Retinal pigment epithelial cell (primary cell): ENCODE measurements around the gene ATR.

Source experiments
- DNase-seq: peaks from one replicate; pipeline ENCODE4 v3.0.0-alpha.2; 2010; ENCODE audit warnings: low read depth
- H3K4me3 ChIP-seq: 2 replicates; pipeline ENCODE4 v1.5.1; 2011; ENCODE audit warnings: mild to moderate bottlenecking, low read length, control low read depth, moderate library complexity
- CTCF ChIP-seq: conservative IDR thresholded peaks from 2 replicates; pipeline ENCODE4 v1.5.1; 2011; ENCODE audit warnings: low read depth, low read length, control low read depth, inconsistent platforms

ATR gene

DNA sequence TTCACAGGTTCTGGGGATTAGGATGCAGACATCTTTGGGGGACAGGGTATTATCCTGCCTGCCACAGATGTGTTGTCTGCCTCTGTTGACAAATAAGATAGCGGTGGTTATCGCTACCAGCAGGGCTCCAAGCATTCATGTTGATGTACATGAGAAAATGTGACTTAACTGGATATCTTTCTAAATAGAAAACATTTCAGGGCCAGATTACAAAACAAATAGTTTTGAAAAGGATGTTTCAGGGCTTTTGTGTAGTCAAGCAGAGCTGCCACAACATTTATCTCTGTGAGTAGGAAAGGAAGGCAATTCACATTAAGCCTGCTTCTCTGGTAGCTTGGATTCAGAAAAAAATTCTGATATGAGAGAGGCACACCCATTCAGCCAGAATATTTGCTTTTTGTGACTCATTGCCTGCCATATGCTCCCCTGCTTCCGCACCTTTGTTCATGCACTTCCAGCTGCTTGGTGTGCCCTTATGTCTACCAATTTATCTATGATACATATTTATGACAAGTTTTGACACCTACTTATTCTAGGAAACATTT lies 40.5 kb upstream of the ATR start:
- no peak overlapping the region for H3K4me3 ChIP-seq
- no peak for DNase-seq
- no peak for TF ChIP-seq CTCF

DNA sequence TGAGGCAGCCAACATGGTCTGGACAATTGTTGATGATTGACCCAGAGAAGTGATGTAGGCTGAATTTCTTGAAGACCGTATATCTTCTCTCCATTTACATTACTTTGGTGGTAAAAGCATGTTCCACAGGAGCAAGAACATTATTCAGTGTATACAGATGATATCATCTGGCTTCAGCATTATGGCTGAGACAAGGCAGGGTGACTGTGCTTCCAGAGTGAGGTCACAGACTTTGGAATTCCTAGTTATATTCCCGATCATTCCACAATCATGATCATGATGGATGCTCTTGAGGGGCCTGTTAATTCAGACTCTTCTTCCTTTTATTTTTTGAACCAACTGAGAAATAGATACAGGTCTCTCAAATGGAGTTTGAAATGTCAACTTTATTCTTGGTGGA lies 36.6 kb upstream of the ATR start:
- no peak for TF ChIP-seq CTCF
- no peak for DNase-seq

DNA sequence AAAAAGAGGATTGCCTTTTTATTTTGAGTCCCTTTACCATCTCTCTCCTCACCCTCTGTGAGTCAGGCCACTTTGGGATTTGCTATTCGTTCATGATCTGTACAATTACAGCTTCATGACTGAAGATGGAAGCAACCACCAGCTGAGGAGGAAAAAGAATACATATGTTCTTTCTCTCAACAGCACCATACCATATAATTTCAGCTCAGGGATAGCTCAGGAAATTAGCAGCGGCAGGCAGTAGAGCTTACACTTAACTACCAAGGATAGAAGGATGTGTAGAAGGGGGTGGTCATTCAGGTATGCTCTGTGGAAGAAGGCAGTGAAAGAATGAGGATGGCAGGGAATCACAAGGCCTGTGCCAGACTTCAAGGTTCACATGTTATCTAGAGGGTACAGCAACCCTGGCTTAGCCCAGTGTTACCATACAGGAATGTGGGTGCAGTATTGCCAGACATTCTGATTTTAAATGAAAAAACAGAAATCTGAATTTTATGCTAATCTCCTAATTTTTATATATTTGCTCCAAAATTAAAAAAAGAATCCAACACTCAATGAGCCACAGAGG lies 35.6 kb upstream of the ATR start:
- H3K4me3 ChIP-seq: no peak overlapping the region
- TF ChIP-seq CTCF: no peak
- no peak for DNase-seq

More for the DNA sequence above, 36.6 kb upstream of the ATR start:
- H3K4me3 ChIP-seq: no peak overlapping the region

DNA sequence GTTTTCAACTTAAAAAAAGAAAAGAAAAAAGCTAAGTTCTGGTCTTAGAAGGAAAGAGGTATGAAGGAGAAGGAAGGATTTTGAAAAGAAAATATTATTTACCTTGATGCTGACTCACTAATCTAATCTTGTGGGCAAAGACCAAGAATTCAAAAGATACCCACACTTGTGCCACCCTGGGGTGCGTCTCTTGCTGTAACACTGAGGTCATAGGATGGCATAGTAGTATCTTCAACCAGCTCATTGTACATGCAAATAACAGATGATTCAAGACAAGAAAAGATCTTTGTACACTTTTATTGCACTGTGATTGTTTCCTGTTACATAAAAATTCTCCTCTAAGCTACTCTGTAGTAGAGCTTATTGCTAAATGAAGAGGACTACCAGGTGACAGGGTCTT lies 35.0 kb upstream of the ATR start:
- no peak for DNase-seq
- no peak overlapping the region for H3K4me3 ChIP-seq
- no peak for TF ChIP-seq CTCF

DNA sequence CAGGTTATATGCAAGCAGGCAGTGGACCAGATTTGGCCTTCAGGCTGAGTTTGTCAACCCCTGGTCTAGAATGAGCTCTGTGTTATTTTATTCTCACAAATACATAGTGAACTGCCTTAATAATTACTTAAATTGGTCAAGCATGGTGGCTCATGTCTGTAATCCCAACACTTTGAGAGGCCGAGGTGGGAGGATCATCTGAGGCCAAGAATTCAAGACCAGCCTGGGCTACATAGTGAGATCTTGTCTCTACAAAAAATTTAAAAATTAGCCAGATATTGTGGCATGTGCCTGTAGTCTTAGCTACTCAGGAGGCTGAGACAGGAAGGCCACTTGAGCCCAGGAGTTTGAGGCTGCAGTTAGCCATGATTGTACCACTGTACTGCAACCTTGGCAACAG lies 32.7 kb upstream of the ATR start:
- no peak overlapping the region for H3K4me3 ChIP-seq
- TF ChIP-seq CTCF: no peak
- no peak for DNase-seq

- H3K4me3 ChIP-seq: no peak overlapping the region
- TF ChIP-seq CTCF: no peak
- DNase-seq: no peak
Observed at GRCh38 chr3:142609136-142609535, 30.6 kb upstream of the ATR start.

- TF ChIP-seq CTCF: no peak
- no peak for DNase-seq
- no peak overlapping the region for H3K4me3 ChIP-seq
Observed at GRCh38 chr3:142608631-142609030, 30.1 kb upstream of the ATR start.
